Ishikawa (cell line): ENCODE data around the gene RBMS3.

Experiments
- CREB1 ChIP-seq: IDR thresholded peaks from 2 replicates; pipeline ENCODE4 v1.6.1; 2012; ENCODE audit warnings: low read depth
- TAF1 ChIP-seq: IDR thresholded peaks from 2 replicates; pipeline ENCODE4 v1.6.1; 2012; ENCODE audit warnings: low read depth, mild to moderate bottlenecking
- TCF12 ChIP-seq: IDR thresholded peaks from 2 replicates; pipeline ENCODE4 v1.6.1; 2012; ENCODE audit warnings: low read depth
- TF ChIP-seq, protein P1 (sequence below): IDR thresholded peaks from 2 replicates; pipeline ENCODE4 v1.6.1; 2012
- TF ChIP-seq, protein P2 (sequence below): IDR thresholded peaks from 2 replicates; pipeline ENCODE4 v1.6.1; 2012

DNA sequence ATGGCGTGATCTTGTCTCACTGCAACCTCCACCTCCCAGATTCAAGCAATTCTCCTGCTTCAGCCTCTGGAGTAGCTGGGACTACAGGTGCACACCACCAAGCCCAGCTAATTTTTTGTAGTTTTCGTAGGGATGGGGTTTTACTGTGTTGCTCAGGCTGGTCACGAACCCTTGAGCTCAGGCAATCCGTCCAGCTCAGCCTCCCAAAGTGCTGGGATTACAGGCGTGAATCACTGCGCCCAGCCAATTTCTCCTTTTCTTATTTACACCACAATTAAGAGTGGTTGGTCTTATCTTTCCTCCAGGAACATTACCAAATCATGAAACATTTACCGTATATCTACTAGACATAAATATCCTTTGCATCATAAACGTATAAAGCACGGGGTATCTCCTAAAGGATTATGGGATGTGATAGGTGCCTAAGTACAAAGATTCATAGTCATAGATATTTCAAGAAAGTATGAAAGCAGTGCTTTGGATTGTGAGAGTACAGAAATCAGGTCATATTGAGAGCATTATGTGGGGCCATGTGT, 194.5 kb downstream of the RBMS3 start:
- TF ChIP-seq, protein P1, sequence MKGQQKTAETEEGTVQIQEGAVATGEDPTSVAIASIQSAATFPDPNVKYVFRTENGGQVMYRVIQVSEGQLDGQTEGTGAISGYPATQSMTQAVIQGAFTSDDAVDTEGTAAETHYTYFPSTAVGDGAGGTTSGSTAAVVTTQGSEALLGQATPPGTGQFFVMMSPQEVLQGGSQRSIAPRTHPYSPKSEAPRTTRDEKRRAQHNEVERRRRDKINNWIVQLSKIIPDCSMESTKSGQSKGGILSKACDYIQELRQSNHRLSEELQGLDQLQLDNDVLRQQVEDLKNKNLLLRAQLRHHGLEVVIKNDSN = no peak
- no peak for TF ChIP-seq TCF12
- TF ChIP-seq, protein P2, sequence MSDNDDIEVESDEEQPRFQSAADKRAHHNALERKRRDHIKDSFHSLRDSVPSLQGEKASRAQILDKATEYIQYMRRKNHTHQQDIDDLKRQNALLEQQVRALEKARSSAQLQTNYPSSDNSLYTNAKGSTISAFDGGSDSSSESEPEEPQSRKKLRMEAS = no peak
- TF ChIP-seq TAF1 = no peak
- TF ChIP-seq CREB1 = no peak
